Subcutaneous adipose tissue (tissue), 4 donors: ENCODE data around the gene PCDH9. TPM values are rescaled to one million over a fixed set of nuclear protein-coding genes. Genes with fewer than 3 reads are reported as not detected.

ENCODE experiments used
- CTCF ChIP-seq: fragments of 450-650 bp; IDR thresholded peaks from one replicate; pipeline ENCODE4 v1.5.1; 2016; ENCODE audit warnings: low read depth, mild to moderate bottlenecking, control low read depth, antibody characterized with exemption, moderate library complexity
- total RNA-seq, 4 donors: library from RNA; depleted of rRNA; stranded (reverse); fragments of >200 nt; gene quantifications; one replicate each; pipeline ENCODE4 v1.1.0, GENCODE V29; 2016

Gene PCDH9
- total RNA-seq, 4 donors from 2014 or later, result 9.0 to 28.4 (median 12.0) TPM

GRCh38 chr13:66492479-66492878 is 737.7 kb downstream of the PCDH9 start:
- TF ChIP-seq CTCF, result no peak

- no peak for TF ChIP-seq CTCF
These were observed 738.9 kb downstream of the PCDH9 start for GRCh38 chr13:66491251-66491650.

GRCh38 chr13:66489586-66489985 is 740.5 kb downstream of the PCDH9 start:
- TF ChIP-seq CTCF, result no peak

GRCh38 chr13:66489172-66489571 is 741.0 kb downstream of the PCDH9 start:
- no peak for TF ChIP-seq CTCF

GRCh38 chr13:66483712-66484111 is 746.4 kb downstream of the PCDH9 start:
- no peak for TF ChIP-seq CTCF

- TF ChIP-seq CTCF, result no peak
These were observed 747.3 kb downstream of the PCDH9 start for GRCh38 chr13:66482836-66483235.

- no peak for TF ChIP-seq CTCF
These were observed 752.3 kb downstream of the PCDH9 start for GRCh38 chr13:66477816-66478215.
